ENCODE results near the gene CDC42BPB.

CDC42BPB gene

DNA sequence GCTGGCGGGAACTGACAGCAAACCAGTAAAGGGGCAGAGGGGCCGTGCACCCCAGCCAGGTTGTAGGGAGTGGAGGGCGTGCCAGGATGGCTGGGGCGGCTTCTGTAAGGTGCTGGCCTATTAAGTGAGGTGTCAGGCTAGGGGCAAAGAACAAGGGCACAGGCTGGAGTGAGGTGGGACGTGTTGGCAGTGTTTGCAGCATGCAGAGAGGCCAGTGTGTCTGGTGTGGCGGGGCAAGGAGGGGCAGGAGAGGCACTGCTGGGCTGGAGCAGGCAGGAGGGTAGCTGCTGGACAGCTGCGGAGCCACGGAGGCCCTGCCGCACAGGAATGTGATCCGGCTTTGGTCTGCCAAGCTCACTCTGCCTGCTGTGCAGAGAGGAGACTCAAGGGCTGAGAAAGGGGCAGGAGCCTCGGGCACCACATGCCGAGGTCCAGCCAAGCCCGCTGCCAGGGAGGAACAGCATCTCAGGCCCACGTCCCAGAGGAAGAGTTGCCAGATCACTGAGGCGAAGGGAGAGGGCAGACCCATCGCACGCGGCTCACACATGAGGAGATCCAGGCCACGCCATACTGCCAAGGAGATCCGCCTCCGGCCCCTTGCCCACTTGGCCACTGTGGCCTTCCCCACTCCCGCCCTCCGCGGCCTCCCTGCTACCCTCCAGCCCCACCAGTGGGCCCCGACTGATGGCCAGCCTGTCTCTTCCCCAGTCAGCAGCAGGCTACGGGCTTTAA, 88.1 kb downstream of the CDC42BPB start:
- no peaks in the 10 kb centered on the region for H3K9me3 ChIP-seq
- no peak overlapping the region for H3K4me3 ChIP-seq
- H3K4me1 ChIP-seq, result no peaks in the 10 kb centered on the region
- in situ Hi-C loops (cut with MboI; ENCODE audit: low sequenced_read_pairs), result no loop called here
- peaks cover 83% of the 10 kb centered on the region for H3K36me3 ChIP-seq (replicated peaks)
- no peaks in the 10 kb centered on the region for H3K27me3 ChIP-seq (ENCODE audit: low read depth)
- DNase-seq (ENCODE audit: low spot score in 2 of 2), result no peak

DNA sequence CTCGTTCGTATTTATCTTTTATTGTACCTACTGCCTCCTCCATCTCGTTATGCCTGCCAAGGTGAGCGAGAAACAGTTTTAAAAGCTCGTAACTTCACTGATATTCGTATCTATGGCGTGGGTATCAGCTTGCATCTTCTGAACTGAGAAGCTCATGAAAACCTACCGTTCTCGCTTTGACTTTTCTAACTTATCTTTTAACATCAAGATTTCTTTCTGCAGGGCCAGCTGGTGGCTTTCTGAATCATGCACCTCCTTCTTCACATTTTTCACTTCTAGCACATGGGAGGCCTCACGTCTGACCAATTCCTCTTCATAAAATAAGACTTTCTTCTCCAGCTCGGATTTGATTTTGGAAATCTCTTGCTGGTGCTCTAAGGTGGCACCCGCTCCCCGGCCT, 89.0 kb downstream of the CDC42BPB start:
- peaks cover 85% of the 10 kb centered on the region for H3K36me3 ChIP-seq (replicated peaks)
- no peaks in the 10 kb centered on the region for H3K4me1 ChIP-seq
- in situ Hi-C loops (cut with MboI; ENCODE audit: low sequenced_read_pairs), result no loop called here
- no peak for DNase-seq (ENCODE audit: low spot score in 2 of 2)
- H3K27me3 ChIP-seq (ENCODE audit: low read depth), result no peaks in the 10 kb centered on the region
- H3K9me3 ChIP-seq, result no peaks in the 10 kb centered on the region
- no peak overlapping the region for H3K4me3 ChIP-seq

DNA sequence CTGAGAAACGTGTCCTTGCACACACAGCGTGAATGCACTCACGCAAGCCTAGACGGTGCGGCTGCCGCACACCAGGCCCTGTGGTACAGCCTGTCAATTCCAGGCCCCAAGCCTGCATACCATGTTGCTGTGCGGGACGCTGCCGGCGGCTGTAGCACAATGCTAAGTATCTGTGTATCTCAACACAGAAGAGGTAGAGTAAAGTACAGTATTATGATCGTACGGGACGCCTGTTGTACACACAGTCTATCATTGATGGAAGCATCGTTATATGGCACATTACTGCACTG, 89.9 kb downstream of the CDC42BPB start:
- in situ Hi-C loops (cut with MboI; ENCODE audit: low sequenced_read_pairs), result no loop called here
- peaks cover 89% of the 10 kb centered on the region for H3K36me3 ChIP-seq (replicated peaks)

DNA sequence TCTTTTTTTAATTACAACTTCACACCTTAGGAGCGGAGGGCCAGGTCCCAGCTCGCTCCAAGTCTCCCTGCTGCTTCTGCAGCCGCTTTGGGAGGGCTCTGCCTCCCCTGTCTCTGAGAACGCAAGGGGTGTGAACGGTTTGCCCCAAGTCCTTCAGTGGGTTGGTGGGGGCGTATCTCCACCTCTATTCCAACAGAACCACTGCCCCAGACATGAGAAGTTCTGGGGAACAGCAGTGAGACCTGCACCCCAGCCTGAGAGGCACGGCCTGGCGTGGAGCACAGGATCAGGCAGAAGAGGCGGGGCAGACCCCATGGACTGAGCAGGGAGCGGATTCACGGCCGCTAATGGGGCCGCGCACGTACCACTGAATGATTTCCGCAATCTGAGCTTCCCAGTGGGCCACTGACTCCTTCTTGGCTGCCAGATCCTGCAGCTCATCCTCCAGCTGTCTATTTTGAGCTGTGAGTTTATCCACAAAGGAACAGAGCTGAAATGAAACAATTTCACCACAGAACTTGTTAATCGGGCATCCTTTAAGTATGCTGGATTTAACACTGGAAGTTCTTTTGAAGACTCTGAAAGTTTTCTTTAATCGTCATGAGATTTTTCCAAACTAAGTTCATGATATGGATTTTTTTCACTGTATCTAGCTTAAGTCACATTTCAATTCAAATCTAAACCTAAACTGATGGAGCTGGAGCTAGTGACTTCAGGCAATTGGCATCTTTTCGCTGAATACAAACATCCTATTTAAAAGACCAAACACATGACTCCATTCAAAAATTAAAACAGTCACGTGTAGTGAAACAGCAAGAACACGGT, 90.5 kb downstream of the CDC42BPB start:
- no peak for DNase-seq (ENCODE audit: low spot score in 2 of 2)
- no peaks in the 10 kb centered on the region for H3K4me1 ChIP-seq
- H3K9me3 ChIP-seq, result no peaks in the 10 kb centered on the region
- H3K4me3 ChIP-seq, result no peak overlapping the region
- no peaks in the 10 kb centered on the region for H3K27me3 ChIP-seq (ENCODE audit: low read depth)
- peaks cover 90% of the 10 kb centered on the region for H3K36me3 ChIP-seq (replicated peaks)
- in situ Hi-C loops (cut with MboI; ENCODE audit: low sequenced_read_pairs), result no loop called here

More for the DNA sequence above, 89.9 kb downstream of the CDC42BPB start:
- DNase-seq (ENCODE audit: low spot score in 2 of 2), result no peak
- Histone ChIP-seq H3K4me1 (no peaks in the 10 kb centered on the region), H3K27me3 (ENCODE audit: low read depth) (no peaks in the 10 kb centered on the region), H3K4me3 (no peak overlapping the region), H3K9me3 (no peaks in the 10 kb centered on the region)

DNA sequence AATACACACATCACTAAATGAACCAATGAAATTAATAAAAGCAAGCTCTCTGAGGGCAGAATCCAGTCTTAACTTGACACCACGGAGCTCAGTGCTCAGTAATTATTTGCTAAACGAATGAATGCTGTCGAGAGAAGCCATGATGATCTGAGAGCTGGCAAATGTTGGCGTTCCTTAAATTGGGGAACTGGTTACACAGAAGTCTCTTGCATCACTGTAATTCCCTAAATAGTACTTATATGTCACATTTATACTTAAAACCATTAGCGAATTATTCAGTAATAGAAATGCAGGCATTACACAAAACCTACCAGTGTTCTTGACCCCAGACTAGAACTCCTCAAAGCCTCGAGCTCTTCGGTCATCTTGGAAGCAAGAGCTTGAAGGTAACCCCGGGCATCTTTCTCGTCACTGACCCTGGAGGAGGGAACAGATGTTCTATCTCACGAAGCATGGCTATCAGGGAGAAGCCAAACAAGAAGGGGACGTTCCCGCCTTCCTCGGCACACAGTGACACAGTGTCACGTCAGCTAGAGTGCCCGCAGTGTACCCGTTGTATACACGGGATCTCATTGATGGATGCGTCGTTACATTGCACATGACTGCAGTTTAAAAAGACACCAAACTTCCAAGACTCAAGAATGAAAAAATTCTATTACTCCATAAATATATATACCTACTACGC, 91.2 kb downstream of the CDC42BPB start:
- no peaks in the 10 kb centered on the region for H3K27me3 ChIP-seq (ENCODE audit: low read depth)
- no peak overlapping the region for H3K4me3 ChIP-seq
- H3K9me3 ChIP-seq, result no peaks in the 10 kb centered on the region
- in situ Hi-C loops (cut with MboI; ENCODE audit: low sequenced_read_pairs), result no loop called here
- no peak for DNase-seq (ENCODE audit: low spot score in 2 of 2)
- H3K36me3 ChIP-seq (replicated peaks), result peaks cover 89% of the 10 kb centered on the region
- H3K4me1 ChIP-seq, result no peaks in the 10 kb centered on the region

DNA sequence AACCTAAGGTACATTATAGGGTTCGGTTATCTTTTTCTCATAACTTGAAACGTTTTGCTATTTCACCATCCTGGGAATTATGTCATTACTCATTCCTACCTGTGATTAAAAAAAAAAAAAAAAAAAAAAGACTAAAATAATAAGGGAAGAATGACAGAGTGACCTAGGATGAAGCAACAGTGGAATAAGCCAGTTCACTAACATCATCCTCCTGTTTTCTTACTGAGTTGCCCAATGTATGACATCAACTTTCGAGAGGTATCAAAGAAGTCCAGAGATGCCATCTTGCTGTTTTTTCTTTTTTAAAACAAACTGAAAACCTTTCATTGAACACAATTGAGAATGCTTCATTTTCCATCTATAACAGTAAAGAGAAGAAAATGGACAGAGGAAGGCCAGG, 92.1 kb downstream of the CDC42BPB start:
- in situ Hi-C loops (cut with MboI; ENCODE audit: low sequenced_read_pairs), result no loop called here
- DNase-seq (ENCODE audit: low spot score in 2 of 2), result no peak
- H3K36me3 ChIP-seq (replicated peaks), result peaks cover 87% of the 10 kb centered on the region

DNA sequence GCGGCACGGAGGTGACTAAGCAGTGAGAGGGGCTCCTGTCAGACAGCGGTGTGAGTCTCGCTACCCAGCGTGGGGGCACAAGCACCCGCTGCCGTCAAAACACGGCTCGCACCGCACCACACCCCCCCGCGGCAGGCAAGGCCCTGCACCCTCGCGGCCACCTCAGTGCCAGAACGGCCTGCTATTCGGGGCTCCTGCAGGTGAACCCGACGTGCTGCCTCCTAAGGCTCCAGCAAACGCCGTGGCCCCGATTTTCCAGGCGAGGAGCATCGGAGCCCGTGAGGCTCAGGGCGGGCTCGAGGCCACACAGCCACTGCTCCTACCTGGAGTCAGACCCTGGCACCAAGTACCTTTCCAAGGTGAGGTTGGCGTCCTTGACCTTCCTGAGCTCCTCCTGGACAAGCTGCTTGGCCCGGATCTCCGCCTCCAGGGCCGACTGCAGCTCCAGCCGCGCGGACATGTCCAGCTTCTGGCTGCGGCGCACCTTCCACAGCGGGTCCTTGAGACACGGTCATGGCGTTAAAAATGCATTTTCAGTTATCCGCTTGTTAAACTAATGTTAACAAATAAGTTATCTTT, 93.1 kb downstream of the CDC42BPB start:
- H3K9me3 ChIP-seq, result no peaks in the 10 kb centered on the region
- H3K27me3 ChIP-seq (ENCODE audit: low read depth), result no peaks in the 10 kb centered on the region
- no peaks in the 10 kb centered on the region for H3K4me1 ChIP-seq
- H3K4me3 ChIP-seq, result no peak overlapping the region
- no peak for DNase-seq (ENCODE audit: low spot score in 2 of 2)
- in situ Hi-C loops (cut with MboI; ENCODE audit: low sequenced_read_pairs), result no loop called here
- peaks cover 79% of the 10 kb centered on the region for H3K36me3 ChIP-seq (replicated peaks)

More for the DNA sequence above, 92.1 kb downstream of the CDC42BPB start:
- H3K27me3 ChIP-seq (ENCODE audit: low read depth), result no peaks in the 10 kb centered on the region
- H3K9me3 ChIP-seq, result no peaks in the 10 kb centered on the region
- no peaks in the 10 kb centered on the region for H3K4me1 ChIP-seq
- no peak overlapping the region for H3K4me3 ChIP-seq

DNA sequence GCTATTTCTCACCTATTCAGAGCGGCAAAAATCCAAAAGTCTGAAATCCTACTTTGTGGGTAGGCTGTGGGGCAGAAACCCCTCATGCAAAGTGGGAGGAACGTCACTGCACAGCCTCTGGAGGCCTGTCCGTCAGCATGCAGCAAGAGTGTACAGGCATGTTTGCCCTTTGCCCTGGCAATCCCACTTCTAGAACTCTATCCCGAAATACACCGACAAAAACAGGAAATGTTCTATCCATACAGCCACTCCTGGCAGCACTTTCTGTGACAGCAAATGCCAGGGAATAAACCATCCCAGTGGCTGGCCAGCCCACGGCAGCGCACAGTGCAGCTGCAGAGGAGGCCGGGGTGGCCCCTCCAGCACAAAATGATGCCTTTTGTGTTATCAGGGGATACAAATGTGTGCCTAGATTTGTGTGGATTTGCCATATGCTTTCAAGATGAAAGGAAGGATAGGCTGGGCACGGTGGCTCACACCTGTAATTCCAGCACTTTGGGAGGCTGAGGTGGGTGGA, 95.2 kb downstream of the CDC42BPB start:
- Histone ChIP-seq H3K36me3 (replicated peaks) (peaks cover 77% of the 10 kb centered on the region), H3K4me3 (no peak overlapping the region), H3K4me1 (no peaks in the 10 kb centered on the region), H3K27me3 (ENCODE audit: low read depth) (no peaks in the 10 kb centered on the region), H3K9me3 (no peaks in the 10 kb centered on the region)
- no peak for DNase-seq (ENCODE audit: low spot score in 2 of 2)
- in situ Hi-C loops (cut with MboI; ENCODE audit: low sequenced_read_pairs), result no loop called here

DNA sequence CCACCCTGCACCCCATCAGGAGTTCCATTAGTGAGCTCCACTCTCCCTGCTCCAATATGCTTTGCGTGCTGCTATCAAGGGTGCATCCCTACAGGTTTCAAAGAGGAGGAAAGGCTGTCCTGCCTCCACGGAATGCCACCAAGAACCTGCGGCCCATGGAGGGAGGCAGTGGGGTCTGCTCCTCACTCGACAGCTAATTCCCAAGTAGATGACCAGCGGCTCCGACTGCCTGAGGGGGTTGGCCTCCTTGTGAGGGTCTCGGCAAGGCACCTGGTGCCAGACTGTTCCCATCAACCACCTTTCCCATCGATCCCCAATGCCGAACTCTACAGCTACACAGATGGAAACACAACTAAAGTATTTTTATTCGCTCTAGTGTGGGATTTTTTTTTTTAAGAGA, 98.9 kb downstream of the CDC42BPB start:
- no peaks in the 10 kb centered on the region for H3K9me3 ChIP-seq
- no peak for DNase-seq (ENCODE audit: low spot score in 2 of 2)
- H3K27me3 ChIP-seq (ENCODE audit: low read depth), result no peaks in the 10 kb centered on the region
- H3K36me3 ChIP-seq (replicated peaks), result peaks cover 75% of the 10 kb centered on the region
- no peak overlapping the region for H3K4me3 ChIP-seq
- in situ Hi-C loops (cut with MboI; ENCODE audit: low sequenced_read_pairs), result no loop called here
- peaks cover 8% of the 10 kb centered on the region for H3K4me1 ChIP-seq

DNA sequence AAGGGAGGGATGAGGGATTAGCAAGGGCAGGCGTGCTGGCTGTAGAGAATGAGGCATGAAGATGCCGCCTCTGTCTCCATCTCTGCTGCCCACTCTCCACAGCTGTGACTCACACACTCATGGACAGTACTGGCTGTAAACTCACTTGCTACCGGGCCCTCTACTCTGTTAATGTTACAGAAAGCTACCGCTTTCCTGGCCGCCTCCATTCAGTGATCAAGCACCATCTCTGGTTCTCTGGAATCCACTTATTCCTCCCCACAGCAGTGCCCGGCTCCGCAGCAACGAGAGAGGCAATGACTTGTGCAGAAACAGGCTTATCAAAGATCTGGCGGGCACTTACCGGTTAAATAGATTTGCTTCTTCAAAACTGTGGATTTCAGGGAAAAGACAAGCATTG, 100.1 kb downstream of the CDC42BPB start:
- Histone ChIP-seq H3K27me3 (ENCODE audit: low read depth) (no peaks in the 10 kb centered on the region), H3K9me3 (no peaks in the 10 kb centered on the region), H3K4me3 (no peak overlapping the region), H3K36me3 (replicated peaks) (peaks cover 75% of the 10 kb centered on the region), H3K4me1 (peaks cover 8% of the 10 kb centered on the region)
- in situ Hi-C loops (cut with MboI; ENCODE audit: low sequenced_read_pairs), result no loop called here
- no peak for DNase-seq (ENCODE audit: low spot score in 2 of 2)

DNA sequence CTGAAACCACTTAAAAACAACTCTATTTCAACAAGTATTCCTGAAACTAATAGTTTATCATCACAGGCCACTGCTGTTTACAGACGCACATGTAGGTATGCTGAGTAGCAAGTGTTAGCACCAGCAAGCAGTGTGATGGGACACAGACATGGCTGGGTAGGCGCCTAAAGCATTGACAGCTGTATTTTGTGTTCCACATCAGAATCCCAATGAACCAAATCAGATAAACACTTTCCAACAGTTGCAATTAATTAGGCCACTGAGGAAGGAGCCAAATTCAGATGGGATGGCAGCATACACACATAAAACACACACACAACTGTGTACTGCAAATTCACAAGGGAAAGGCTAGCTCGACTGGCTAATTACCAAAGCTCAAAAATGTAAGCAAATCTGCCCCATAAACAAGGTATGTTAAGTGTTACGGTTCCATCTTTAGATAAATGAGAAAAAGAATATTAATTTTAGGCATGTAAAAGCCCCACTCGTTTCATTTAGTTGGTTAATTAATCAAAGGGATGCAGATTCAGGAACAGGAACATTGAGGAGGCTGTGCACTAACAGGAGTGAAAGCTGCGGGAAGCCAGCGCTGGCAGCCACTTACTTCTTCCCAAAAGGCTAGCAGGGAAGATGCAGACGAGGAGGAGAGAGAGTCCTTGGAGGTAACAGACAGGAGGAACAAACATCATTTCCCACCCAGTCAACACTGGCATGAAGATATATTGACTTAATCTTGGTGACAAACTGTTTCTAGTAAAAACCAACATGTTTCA, 101.5 kb downstream of the CDC42BPB start:
- in situ Hi-C loops (cut with MboI; ENCODE audit: low sequenced_read_pairs), result no loop called here

DNA sequence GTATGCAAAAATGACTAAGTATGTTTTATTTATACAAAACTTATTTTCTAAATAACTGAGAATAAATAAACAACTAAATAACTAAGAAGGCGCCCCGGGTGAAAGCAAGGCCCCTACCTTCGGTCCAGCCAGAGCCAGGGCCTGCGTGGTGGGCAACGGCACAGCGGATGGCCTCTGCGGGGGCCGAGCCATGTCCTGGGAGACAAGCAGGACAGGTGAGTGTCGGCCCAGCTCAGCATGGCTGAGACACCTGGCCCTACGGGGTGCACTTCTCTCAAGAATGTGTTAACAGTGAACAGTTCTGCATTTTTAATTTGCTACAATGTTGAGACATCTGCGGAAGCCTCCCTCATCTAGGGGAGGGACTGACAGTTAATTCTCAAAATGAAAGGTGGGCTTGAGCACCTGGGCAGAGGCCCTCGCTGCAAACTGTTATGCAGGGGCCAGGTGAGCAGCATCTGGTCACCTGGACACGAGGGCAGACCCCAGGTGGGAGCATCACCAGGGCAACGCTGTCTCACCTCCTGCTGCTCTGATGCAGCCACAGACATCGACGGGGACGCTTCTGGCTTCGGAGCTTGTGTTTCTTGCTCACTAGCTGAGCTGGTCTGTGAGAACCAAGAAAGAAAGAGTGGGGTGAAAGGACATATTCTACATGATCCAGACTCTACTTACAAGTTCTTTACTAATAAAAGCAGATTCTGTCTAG, 103.1 kb downstream of the CDC42BPB start:
- DNase-seq (ENCODE audit: low spot score in 2 of 2), result no peak
- Histone ChIP-seq H3K36me3 (replicated peaks) (peaks cover 74% of the 10 kb centered on the region), H3K27me3 (ENCODE audit: low read depth) (no peaks in the 10 kb centered on the region), H3K4me3 (no peak overlapping the region), H3K9me3 (no peaks in the 10 kb centered on the region), H3K4me1 (peaks cover 8% of the 10 kb centered on the region)
- in situ Hi-C loops (cut with MboI; ENCODE audit: low sequenced_read_pairs), result no loop called here

More for the DNA sequence above, 101.5 kb downstream of the CDC42BPB start:
- Histone ChIP-seq H3K4me1 (peaks cover 8% of the 10 kb centered on the region), H3K27me3 (ENCODE audit: low read depth) (no peaks in the 10 kb centered on the region), H3K9me3 (no peaks in the 10 kb centered on the region), H3K4me3 (no peak overlapping the region), H3K36me3 (replicated peaks) (peaks cover 69% of the 10 kb centered on the region)
- DNase-seq (ENCODE audit: low spot score in 2 of 2), result no peak

DNA sequence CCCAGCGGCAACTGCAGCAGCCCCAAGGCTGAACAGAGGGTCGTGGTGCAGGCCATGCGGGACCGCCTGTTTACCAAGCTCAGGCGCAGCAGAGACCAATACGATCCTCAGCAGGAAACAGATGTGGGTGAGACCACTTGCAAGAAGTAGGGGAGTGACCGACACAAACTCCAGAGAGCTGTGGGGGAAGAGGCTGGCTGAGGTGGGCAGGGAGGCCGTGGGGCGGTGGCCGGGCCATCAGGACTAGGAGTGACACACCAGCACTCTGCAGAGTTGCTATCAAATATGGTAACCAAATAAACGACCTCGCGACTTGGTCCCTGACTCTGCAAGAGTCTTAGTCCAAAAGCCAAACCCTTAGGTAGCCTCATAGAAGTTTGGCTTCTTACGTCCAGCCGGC, 104.2 kb downstream of the CDC42BPB start:
- Histone ChIP-seq H3K9me3 (no peaks in the 10 kb centered on the region), H3K4me1 (peaks cover 8% of the 10 kb centered on the region), H3K27me3 (ENCODE audit: low read depth) (no peaks in the 10 kb centered on the region), H3K36me3 (replicated peaks) (peaks cover 72% of the 10 kb centered on the region), H3K4me3 (no peak overlapping the region)
- in situ Hi-C loops (cut with MboI; ENCODE audit: low sequenced_read_pairs), result no loop called here
- no peak for DNase-seq (ENCODE audit: low spot score in 2 of 2)

All from HAP-1 (cell line).